HG03135 (cell line): Measurements from ENCODE around the gene CASK.

Experiments
- ATAC-seq: cut with Tn5 transposase; IDR thresholded peaks from one replicate; pipeline ENCODE4 v1.9.1; 2021; ENCODE audit warnings: mild to moderate bottlenecking, moderate library complexity; ENCODE audit not compliant: unreplicated experiment

CASK gene

DNA sequence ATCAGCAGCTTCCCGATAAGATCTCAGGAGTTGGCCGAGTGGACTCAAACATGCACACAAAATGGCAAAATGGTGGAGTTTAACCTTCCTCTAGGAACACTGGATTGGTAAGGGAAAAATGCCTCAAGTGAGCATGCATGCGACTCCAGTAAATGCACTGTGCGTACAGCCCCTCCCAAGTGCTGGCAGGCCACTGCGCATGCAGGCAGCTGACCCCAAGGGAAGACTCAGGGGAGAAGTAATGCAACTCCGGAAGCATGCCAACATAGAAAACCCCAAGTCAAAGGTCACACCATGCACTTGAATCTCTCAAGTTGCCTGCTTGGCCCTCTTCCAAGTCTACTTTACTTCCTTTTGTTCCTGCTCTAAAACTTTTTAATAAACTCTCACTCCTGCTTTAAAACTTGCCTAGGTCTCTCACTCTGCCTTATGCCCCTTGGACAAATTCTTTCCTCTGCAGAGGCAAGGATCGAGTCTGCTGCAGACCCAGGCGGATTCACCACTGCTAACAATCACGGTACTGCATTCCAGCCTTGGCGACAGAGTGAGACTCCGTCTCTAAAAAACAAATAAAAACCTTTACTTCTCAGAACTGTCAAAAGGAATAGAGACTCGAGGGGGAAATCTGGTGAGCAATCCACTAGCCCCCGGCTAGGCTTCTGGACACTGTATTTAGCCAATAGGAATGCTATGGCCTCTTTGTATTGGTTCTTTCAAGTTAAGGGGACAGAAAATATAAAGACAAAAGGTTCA is 442.7 kb downstream of the CASK start:
- no peak for ATAC-seq

DNA sequence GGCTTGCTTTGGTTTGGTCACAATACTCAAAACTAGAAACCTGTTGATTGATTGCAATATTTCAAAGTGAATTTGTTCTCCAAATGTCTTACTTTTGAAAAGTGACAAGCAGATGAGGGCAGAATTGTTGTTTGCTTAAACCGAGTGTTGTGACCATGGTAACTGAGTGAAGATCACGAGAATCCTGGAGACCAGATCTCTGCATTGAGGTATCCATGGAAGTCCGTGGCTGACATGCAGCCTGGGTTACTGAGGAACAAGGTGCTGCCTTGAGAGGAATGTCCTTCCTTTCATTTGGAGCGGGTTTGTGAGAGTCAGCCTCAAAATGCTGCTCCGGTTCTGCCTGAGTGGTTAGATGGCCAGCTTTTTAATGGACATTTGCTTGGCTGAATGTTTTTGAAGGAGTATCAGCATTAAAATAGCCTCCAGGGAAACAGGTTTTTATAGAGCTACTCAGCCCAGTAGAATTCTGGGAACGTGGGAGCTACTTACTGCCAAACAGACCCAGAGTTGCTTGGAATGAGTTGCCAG is 444.9 kb downstream of the CASK start:
- no peak for ATAC-seq

DNA sequence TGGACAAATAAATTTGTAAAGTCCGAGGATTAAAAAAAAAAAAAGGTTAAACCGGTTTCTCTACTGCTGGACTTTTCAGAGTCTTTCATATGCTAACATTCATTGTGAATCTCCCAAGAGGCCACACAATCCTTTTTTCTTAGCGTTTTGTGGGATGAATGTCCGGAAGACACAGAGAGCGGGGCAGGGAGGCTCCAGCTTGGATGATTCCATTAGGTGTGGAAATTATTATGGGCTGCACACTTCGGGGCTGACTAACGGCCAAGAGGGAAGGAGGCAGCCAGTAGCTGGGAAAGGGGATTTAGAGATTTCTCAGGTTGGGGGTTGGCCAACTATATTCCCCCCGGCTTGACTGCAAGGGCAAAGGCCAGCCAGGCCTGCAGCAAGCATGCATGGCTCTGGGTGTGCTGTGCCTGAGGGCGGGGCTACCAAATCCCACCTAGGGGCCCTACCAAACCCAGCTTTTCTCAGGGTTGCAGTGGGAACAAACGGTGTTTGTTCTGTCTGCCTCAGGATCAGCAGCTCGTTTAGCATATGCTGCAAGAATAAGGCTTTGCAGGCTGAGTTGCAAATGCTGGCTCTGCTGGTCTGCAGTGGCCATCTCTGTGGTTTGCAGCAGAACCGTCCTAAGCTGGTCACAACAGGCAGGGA is 447.6 kb downstream of the CASK start:
- ATAC-seq: no peak

DNA sequence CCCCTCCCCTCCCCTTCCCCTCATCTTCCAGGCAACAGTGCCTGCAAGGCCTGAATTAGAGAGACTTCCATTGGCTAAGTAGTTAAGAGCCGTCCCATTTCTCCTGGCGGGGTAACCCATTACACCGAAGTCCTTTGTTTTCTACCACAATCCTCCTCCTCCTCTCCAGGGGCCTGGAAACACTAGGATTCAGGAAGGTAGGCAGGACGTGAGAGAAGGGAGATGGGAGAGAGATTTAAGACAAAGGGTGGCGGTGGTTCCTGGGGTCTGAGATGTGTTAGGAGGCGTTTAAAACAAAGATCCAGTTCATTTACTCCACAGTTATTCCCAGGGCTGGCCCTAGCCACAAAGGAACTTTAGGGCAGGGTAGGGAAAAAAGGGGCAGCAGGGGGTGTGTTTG is 448.2 kb downstream of the CASK start:
- no peak for ATAC-seq

DNA sequence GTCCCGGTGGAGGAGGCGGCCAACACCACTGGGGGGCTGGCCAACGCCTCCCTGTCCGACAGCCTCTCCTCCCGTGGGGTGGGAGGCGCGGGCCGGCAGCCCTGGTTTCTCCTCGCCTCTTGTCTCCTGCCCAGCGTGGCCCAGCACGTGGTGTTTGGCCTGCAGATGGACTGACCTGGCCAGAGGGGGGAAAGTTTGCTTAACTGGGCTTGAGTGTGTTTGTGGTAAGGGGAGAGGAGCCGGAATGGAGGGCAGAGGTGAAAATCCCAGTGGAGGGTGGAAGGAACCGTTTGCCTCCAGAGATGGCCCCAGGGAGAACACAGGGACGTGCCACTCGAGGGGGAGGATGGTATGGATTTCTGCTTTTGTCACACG is 448.6 kb downstream of the CASK start:
- ATAC-seq: no peak

DNA sequence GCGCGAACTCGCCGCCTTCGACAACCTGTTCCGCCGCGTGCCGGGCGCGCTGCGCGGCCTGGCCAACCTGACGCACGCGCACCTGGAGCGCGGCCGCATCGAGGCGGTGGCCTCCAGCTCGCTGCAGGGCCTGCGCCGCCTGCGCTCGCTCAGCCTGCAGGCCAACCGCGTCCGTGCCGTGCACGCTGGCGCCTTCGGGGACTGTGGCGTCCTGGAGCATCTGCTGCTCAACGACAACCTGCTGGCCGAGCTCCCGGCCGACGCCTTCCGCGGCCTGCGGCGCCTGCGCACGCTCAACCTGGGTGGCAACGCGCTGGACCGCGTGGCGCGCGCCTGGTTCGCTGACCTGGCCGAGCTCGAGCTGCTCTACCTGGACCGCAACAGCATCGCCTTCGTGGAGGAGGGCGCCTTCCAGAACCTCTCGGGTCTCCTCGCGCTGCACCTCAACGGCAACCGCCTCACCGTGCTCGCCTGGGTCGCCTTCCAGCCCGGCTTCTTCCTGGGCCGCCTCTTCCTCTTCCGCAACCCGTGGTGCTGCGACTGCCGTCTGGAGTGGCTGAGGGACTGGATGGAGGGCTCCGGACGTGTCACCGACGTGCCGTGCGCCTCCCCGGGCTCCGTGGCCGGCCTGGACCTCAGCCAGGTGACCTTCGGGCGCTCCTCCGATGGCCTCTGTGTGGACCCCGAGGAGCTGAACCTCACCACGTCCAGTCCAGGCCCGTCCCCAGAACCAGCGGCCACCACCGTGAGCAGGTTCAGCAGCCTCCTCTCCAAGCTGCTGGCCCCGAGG is 449.2 kb downstream of the CASK start:
- ATAC-seq: no peak

DNA sequence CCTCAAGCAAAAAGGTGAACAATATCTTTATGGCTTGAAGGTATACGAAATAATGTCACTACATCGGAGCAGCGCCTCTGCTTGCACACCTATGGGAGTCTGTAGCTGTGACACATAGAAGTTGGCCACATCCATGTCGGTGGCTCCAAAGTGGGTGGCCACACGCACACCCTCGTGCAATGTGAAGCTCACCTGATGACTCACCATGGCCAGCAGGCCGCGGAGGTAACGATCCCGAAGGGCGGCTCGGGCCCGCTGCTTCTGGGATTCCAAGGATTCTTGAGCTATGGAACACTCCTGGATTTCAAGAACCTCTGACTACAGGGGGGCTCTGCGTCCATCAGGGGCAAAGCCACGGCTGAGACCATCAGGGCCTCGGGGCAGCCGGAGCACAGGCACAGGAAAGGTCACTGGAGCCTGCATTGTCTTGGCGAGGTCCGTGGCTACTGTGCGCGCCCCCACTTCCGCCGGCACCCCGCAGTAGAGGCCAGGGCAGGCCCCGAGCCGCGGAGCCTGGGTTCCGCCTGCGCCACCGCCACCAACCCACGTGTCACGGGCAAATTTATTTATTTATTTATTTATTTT is 451.0 kb downstream of the CASK start:
- ATAC-seq: no peak

DNA sequence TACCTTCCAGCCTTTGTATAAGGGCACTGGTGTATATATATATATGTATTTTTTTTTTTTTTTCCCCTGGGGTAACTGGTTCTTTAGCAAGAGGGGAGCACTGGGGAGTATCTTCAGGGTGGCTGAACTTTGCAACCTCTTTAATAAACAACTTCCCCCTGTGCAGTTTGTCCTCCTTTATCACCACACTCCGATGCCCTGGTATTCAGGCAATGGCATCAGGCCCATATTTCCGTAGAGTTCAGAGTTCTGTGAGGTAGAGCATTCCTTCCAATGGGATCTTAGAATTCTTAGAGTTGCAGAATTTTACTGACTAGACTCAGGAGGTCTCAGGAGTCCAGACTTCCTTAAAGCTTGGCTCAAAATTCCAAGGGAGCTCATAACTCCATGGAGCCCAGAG is 451.6 kb downstream of the CASK start:
- no peak for ATAC-seq

DNA sequence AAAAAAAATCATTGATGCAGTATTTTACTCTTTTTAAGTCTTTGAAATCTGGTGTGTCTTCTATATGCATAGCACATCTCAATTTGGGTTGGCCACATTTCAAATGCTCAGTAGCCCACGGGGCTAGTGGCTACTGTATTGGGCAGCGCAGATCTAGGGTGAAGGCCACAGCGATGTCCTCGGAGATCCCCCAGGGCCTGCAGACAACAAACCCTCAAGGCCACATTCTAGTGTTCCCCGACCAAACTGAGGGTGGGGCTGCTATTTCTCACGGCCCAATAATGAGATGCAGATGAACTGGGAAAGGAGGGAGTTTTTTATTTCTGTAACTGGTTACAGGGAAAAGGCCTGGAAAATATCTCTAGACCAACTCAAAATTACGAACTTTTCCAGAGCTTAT is 452.6 kb downstream of the CASK start:
- ATAC-seq: no peak

DNA sequence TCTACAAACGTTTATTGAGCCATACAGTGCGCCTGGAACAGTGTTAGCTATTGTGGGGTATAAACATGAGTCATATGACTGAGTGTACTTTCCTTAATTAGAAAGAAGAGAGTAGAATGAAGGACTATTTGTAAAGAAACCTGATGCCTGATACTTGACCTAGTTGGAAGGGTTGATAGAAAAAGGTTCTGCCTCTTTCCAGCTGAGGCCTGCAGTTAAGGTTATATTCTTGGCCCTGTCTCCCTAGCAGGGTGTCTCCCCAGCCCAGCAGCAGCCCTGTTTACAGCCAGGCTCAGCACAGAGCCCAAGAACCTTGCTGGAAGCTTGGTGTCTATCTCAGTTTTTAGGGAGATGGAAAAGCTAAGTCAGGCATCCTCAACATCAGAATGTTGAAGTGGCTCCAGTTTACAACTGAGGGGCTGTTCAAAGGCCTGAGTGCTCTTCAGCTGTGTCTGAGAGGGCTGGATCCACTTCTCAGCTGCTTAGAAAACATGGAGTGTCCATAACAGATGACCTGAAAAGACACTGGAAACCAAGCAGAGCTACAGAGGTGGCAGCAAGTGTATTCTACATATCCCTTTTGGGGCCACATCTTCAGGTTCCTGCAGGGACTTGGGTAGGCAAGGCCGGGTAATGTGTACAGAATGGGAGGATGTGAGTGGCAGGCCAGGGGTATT is 454.6 kb downstream of the CASK start:
- no peak for ATAC-seq
